ENCODE data around the gene CD164L2.
A peak's percentile ranks its signal among the peaks of the same experiment; 100 is the strongest.
"Not testable (repeated sequence)": the region's sequence is repeated elsewhere in the genome, so short reads cannot be mapped to it uniquely, and the experiment has no call there.

The CD164L2 gene

GRCh38 chr1:27405598-27406361, 22.6 kb upstream of the CD164L2 start:
- DNase-seq (ENCODE audit: low read depth in 1 of 2, low spot score in 1 of 2): not testable (repeated sequence)

- no peak for DNase-seq (ENCODE audit: low read depth in 1 of 2, low spot score in 1 of 2)
Measured at GRCh38 chr1:27405074-27405473, 21.9 kb upstream of the CD164L2 start.

GRCh38 chr1:27403931-27404330, 20.8 kb upstream of the CD164L2 start:
- DNase-seq (ENCODE audit: low read depth in 1 of 2, low spot score in 1 of 2): no peak

GRCh38 chr1:27403065-27403726, 20.1 kb upstream of the CD164L2 start:
- no peak for DNase-seq (ENCODE audit: low read depth in 1 of 2, low spot score in 1 of 2)

GRCh38 chr1:27402349-27402754, 19.2 kb upstream of the CD164L2 start:
- DNase-seq (ENCODE audit: low read depth in 1 of 2, low spot score in 1 of 2): no peak

DNA sequence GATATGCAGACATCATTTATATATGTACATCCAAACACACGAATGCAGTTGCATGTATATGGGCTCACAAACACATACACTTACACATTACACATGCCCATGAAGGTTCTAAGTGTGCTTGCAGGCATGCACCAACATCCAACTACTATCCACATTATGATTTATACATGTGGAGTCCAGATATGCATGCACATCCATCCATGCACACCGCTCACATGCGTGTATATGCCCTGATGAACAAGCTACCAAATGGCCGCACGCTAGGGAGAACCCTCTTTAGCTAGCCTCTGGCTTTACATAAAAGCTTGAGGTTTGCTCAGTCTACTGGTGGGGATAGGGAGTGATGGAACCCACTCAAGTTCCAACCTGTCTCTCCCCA, 17.8 kb upstream of the CD164L2 start:
- no peak for DNase-seq (ENCODE audit: low read depth in 1 of 2, low spot score in 1 of 2)

DNA sequence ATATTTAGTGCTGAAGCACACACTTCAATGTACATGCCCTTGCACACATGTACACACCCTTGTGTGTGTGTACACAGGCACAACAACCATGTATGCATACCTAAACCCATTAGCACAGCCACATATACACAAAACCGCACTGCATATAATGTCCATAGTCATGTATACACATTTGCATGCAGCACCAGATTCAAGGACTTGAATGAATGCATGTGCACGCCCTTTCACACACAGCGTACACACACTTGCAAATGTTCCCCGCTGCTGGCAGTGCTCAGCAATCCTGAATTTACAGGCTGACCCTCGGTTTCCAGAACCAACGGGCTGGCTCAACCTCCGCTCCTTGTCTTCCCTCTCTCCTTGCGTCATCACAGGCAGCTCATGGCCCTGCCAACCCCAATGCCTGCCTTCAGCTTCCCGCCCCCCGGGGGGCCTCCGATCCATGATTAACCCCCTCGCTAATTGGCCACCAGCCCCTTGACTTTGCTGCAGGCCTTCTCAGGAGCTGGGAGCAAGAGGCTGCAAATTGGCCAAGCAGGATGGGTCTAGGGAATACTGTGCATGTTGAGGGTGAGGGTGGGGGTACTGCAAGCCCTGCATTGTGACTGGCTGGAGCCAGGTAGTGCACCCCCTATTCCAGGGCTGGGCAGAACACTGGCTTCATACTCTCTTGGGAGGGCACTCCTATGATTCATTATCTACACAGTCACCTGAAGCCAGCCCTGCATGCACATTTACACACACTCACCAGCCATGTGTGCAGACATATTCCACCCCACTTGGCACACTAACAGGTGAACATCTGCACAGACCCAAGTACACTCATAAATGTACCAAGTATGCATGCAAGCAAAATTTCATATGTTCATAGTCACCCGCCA, 17.2 kb upstream of the CD164L2 start:
- DNase-seq (ENCODE audit: low read depth in 1 of 2, low spot score in 1 of 2): no peak

DNA sequence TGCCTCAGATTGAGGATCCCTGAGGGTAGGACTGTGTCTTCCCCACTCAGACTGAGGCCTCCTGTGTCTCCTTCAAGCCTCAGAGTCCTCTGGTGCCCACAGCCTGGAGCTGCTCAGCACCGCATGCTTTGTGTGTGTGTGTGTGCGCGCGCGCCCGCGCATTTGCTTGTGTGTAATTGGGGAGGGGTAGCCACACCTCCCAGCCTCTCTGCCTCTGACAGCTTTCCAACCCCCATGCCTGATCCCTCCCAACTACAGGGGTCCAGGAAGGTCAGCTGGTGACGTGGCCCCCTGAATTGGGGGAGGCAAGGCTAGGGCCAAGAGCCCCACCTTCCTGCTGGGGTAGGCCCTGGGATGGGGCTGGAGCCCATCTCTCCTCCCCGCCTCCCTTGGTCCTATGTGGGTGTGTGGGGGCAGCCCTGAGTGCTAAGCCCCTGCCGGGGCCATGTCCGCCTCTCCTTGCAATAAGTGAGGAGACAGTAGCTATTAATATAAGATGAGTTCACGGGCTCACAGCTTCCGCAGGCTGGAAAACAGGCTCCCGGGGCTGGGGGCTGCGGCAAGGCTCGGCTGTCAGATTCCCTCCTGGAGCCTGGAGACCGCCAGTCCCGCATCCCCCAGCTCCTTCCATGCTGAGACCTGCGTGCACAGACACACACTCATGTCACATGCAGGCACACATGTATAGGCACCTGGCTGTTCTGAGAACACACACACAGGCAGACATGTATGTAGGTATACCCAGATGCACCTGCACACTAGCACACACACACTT, 16.3 kb upstream of the CD164L2 start:
- DNase-seq (ENCODE audit: low read depth in 1 of 2, low spot score in 1 of 2): no peak

DNA sequence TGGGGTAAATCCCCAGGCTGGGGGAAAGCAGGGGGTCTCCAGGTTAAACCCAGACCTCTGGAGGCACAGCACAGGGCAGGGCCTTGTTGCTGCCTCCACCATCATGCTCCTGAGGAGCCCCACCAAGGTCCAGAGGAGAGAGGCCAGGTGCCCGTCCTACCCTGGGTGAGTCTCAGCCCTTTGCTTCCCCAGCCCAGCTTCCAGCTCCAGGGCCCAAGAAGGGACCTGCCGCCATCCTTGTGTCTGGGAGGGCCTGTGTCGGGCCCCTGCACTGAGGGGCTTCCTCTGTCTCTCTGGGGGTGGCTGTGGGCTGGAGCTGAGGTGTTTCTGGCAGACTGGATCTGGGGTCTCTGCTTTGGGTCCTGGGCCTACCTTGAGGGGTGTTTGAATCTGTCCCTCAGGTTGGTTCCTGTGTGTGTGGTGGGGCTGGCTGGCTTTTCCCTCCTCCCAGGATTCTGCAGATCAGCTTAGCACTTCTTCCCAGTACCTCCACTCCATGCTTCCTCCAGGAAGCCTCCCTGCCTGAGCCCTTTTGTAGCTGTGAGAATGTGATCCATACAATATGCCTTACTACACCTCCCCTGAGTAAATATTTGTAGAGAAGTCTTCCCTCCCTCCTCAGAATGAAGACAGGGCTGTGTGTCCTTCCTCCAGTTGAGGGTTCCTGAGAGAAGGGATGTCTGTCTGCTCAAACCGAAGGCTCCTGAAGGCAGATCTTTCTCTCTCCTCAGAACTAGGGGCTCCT, 15.4 kb upstream of the CD164L2 start:
- no peak for DNase-seq (ENCODE audit: low read depth in 1 of 2, low spot score in 1 of 2)

DNA sequence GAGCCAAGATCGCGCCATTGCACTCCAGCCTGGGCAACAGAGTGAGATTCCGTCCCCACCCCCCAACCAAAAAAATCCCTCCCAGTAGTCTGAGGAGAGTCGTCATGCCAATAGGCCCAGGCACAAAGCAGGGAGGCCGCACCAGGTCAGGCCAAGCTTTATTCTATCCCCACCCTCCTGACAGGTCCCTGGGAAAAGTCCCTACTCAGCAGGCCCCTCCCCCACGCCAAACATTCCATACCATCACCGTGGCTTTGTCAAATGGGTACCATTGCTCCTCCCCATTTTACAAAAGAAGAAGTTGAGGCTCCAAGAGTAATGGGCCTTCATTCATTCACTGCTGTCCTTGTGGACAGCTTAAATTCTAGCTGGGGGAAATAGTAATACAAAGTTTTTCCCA, 14.6 kb upstream of the CD164L2 start:
- no peak for DNase-seq (ENCODE audit: low read depth in 1 of 2, low spot score in 1 of 2)

- DNase-seq (ENCODE audit: low read depth in 1 of 2, low spot score in 1 of 2): no peak
Measured at GRCh38 chr1:27397110-27397509, 14.0 kb upstream of the CD164L2 start.

DNA sequence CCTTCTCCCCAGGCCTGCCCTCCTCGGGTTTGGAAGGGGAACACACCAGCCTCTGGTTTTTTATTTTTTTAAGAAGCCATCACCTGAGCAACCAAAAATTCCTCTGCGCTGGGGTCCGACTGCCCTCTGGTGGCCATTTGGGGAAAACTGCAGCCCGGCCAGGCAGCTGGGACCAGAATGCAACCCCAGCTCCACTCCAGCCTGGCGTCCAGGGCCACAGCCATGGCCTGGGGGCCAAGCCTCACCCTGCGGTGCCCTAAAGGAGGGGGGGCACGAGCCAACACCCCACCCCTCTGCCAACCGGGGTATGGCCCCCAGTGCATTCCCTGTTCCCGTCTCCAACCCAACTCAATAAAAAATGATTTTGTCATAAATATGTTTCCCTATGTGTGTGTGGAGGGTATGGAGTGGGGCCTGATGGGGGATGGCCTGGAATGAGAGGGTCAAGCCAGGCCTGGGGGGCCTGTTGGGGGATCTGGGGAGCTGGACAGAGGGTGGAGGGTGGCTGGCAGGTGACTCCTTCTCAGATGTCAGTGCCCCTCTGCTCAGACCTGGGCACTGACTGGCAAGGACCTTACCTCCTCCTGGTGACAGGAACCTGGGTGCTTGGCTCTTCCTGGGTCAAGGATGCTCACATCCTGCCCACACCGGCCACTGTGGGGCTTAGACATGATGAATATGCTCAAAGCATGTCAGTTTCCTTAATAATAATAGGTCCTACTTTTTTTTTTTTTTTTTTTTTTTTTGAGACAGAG, 12.5 kb upstream of the CD164L2 start:
- DNase-seq (ENCODE audit: low read depth in 1 of 2, low spot score in 1 of 2): peak; percentile 65 to 72

DNA sequence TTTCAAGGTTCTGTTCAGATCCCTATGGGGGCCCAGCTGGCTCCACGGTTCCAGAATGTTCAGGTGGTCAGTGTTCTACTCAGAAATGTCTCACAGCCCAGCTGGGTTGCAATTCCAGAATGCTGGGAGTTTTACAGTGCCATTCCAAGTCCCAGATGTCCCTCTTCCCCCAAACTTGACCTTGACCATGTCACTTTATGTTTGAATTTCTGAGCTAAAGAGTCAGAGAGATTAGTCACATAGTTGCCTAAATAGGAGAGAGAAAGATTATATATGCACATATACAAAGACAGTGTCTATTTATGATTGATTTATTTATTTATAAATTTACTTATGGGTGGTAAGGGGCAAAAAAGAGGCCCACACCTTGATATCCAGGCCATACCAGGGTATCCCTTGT, 11.8 kb upstream of the CD164L2 start:
- no peak for DNase-seq (ENCODE audit: low read depth in 1 of 2, low spot score in 1 of 2)

DNA sequence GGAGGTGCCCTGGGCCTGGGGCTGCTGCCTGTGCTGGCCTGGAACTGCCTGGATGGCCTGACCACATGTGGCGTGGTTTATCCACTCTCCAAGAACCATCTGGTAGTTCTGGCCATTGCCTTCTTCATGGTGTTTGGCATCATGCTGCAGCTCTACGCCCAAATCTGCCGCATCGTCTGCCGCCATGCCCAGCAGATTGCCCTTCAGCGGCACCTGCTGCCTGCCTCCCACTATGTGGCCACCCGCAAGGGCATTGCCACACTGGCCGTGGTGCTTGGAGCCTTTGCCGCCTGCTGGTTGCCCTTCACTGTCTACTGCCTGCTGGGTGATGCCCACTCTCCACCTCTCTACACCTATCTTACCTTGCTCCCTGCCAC, 11.1 kb upstream of the CD164L2 start:
- no peak for DNase-seq (ENCODE audit: low read depth in 1 of 2, low spot score in 1 of 2)

DNA sequence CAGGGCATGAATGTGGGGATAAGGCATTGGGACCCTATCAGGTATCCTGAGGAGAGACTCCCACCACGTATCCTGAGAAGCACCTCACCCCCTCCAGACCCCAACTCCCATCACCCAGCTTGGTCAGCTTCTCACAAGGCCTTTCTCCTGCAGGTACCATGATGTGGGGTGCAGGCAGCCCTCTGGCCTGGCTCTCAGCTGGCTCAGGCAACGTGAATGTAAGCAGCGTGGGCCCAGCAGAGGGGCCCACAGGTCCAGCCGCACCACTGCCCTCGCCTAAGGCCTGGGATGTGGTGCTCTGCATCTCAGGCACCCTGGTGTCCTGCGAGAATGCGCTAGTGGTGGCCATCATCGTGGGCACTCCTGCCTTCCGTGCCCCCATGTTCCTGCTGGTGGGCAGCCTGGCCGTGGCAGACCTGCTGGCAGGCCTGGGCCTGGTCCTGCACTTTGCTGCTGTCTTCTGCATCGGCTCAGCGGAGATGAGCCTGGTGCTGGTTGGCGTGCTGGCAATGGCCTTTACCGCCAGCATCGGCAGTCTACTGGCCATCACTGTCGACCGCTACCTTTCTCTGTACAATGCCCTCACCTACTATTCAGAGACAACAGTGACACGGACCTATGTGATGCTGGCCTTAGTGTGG, 10.6 kb upstream of the CD164L2 start:
- no peak for DNase-seq (ENCODE audit: low read depth in 1 of 2, low spot score in 1 of 2)

DNA sequence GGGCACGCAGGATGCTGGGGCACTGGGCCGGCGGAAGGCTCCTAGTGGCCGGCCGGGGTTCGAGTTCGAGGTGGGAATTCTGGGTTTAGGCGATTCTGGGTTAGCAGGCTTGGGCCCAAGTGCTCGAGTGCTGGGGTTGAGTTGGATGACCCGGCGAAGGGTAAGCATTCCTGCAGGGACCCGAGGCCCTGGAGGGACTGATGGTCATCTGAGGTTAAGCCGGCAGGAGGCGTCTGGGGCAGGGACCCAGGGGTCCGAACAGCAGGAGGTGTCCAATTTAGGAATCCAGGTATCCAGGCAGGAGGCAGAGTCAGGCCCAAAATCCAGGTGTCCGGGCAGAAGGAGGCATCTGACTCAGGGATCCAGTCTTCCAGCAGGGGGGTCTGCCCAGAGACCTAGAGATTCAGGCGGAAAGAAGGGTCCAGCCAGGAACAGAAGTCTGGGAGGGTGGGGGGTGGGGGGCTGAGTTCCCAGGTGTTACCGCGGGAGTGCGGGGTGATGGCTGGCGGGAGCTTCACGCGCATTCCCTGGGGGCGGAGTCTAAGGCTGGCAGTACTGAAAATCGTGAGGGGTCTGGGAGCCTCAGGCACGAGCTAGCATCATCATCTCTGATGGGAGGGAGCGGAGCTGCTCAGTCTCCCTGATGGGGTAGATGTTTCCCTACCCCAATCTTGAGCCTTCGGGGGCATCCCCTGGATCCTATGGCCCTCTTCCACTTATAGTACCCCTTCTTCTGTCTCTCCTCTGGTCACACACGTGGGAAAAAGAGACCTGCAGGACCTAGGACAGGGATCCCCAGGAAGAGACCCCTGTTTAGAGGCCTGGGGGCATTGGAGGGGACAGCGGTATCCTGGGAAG, 9.9 kb upstream of the CD164L2 start:
- DNase-seq (ENCODE audit: low read depth in 1 of 2, low spot score in 1 of 2): no peak

- DNase-seq (ENCODE audit: low read depth in 1 of 2, low spot score in 1 of 2): peak; percentile 84 to 92
Measured at GRCh38 chr1:27392096-27392777, 9.1 kb upstream of the CD164L2 start, which contains the start of gene GPR3. TSS of gene GPR3 (plus strand) at chr1:27392622. CDS start at chr1:27393799, 1,177 bp downstream.
